Prostate gland (tissue), 2 donors: Measurements from ENCODE around the gene LTA4H.

Source experiments
- CTCF ChIP-seq, 4 experiments: fragments of 200-600 bp in 2 of 4; fragments of 450-650 bp in 2 of 4; sonication (generic) in 2 of 4; IDR thresholded peaks; 1 replicate in 3 of 4; 2 replicates in 1 of 4; pipeline ENCODE4 v1.5.1; 2016 to 2019; ENCODE audit warnings: antibody characterized with exemption in 4 of 4, mild to moderate bottlenecking in 2 of 4, moderate library complexity in 2 of 4
- POLR2A ChIP-seq: fragments of 450-650 bp; IDR thresholded peaks from one replicate; pipeline ENCODE4 v1.6.1; 2016; ENCODE audit warnings: antibody characterized with exemption, mild to moderate bottlenecking

GRCh38 chr12:95959107-95959506 lies 76.3 kb downstream of the LTA4H start:
- TF ChIP-seq CTCF (IDR thresholded peaks at IDR 0.05) (no peak), POLR2A (no peak)
